ENCODE results near the gene LRMDA. TPM values are rescaled to one million over a fixed set of nuclear protein-coding genes. Genes with fewer than 3 reads are reported as not detected.

LRMDA gene
- total RNA-seq, 3 donors from 2014 or later, result 8.3 to 17.1 (median 11.1) TPM

DNA sequence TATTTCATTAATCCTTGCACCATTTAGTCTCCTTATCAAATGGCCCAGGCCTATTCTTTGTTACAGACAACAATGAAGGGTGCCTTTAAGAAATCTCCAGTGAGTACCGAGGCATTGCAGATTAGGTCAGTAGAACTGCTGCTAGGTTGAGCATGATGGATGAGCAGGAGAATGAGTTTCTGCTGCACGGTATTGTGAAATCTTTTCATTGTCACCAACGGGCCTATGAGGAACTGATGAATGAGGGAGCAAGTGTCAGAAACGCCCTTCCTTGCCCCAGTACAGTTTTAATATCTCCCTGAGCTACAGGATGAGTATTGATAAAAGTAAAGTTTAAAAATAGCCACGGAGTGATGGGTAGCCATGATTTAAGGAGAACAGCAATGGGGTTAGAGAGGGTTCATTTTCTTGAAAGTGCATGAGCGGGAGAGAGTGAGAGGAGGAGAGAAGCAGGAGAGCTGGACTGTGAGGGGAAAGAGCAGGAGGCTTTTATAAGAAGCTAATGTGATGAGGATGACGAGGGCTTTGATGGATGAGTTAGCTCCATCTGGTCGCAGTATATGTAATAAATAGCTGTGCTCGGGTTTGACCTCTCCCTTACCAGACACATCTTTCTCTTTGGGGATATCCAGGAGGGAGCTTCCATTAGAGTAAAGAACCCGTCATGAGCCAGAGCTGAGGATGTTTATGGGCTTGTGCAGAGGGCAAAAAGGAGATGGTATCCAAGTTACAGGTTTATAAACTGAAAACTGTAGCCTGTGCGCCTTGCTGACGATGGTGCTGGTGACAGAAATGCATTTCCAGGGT, 526.1 kb downstream of the LRMDA start:
- intact Hi-C loops (cut with DNase I; ENCODE audit: low total_unique reads), result no loop called here
- Histone ChIP-seq H3K27me3 (no peaks in the 10 kb centered on the region), H3K27ac (no peak overlapping the region), H3K9me3 (no peaks in the 10 kb centered on the region), H3K4me3 (no peak overlapping the region), H3K4me1 (no peaks in the 10 kb centered on the region), H3K36me3 (no peaks in the 10 kb centered on the region)
- TF ChIP-seq POLR2A (IDR thresholded peaks at IDR 0.05) (no peak), POLR2AphosphoS5 (IDR thresholded peaks at IDR 0.05) (no peak)
- TF ChIP-seq, protein P1, sequence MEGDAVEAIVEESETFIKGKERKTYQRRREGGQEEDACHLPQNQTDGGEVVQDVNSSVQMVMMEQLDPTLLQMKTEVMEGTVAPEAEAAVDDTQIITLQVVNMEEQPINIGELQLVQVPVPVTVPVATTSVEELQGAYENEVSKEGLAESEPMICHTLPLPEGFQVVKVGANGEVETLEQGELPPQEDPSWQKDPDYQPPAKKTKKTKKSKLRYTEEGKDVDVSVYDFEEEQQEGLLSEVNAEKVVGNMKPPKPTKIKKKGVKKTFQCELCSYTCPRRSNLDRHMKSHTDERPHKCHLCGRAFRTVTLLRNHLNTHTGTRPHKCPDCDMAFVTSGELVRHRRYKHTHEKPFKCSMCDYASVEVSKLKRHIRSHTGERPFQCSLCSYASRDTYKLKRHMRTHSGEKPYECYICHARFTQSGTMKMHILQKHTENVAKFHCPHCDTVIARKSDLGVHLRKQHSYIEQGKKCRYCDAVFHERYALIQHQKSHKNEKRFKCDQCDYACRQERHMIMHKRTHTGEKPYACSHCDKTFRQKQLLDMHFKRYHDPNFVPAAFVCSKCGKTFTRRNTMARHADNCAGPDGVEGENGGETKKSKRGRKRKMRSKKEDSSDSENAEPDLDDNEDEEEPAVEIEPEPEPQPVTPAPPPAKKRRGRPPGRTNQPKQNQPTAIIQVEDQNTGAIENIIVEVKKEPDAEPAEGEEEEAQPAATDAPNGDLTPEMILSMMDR (IDR thresholded peaks at IDR 0.05), result no peak
- no peak for DNase-seq (ENCODE audit: low spot score in 2 of 2)

DNA sequence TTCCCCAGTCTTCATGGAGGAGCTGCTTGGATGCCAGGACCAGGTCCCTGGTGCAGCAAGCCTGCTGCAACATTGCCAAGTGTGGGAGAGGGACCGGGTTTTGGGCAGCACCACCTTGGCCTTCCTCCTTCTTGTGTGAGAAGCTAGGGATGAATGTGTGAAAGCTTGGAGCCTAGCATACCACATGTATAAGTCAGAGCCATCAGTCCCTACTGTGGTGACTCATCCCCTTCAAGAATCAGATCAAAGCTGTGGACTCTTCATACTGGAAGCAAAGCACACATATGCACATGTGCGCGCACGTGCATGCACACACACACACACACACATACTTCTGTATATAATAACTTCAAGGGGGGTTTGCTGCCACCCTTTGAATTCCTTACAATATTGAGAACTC, 527.8 kb downstream of the LRMDA start:
- Histone ChIP-seq H3K36me3 (no peaks in the 10 kb centered on the region), H3K4me1 (no peaks in the 10 kb centered on the region), H3K9me3 (no peaks in the 10 kb centered on the region), H3K4me3 (no peak overlapping the region), H3K27me3 (no peaks in the 10 kb centered on the region), H3K27ac (no peak overlapping the region)
- TF ChIP-seq POLR2AphosphoS5 (IDR thresholded peaks at IDR 0.05) (no peak), POLR2A (IDR thresholded peaks at IDR 0.05) (no peak)
- TF ChIP-seq, protein P1 (IDR thresholded peaks at IDR 0.05), result no peak
- intact Hi-C loops (cut with DNase I; ENCODE audit: low total_unique reads), result no loop called here
- no peak for DNase-seq (ENCODE audit: low spot score in 2 of 2)

DNA sequence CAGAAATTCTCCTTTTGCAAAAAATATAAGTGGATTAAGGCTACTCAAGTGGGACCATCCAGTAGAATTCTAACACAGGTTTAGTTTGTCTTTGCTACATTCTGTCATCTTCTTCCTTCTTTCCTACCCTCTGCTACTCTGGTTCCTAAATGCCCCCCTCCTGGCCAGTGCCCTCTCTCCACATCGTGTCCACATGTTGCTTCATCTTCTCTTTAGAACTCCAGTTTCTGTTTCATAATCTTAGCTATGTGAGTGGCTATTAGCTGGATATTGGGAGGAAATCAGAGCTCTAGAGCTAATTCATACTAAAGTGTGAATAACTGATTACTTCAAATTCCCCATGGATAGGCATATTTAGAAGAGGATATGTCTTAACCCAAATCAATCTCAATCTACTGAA, 528.5 kb downstream of the LRMDA start:
- DNase-seq (ENCODE audit: low spot score in 2 of 2), result no peak
- intact Hi-C loops (cut with DNase I; ENCODE audit: low total_unique reads), result no loop called here
- no peak overlapping the region for H3K4me3 ChIP-seq
- H3K27ac ChIP-seq, result no peak overlapping the region
- no peaks in the 10 kb centered on the region for H3K4me1 ChIP-seq
- no peaks in the 10 kb centered on the region for H3K27me3 ChIP-seq
- TF ChIP-seq, protein P1 (IDR thresholded peaks at IDR 0.05), result no peak
- TF ChIP-seq POLR2AphosphoS5 (IDR thresholded peaks at IDR 0.05) (no peak), POLR2A (IDR thresholded peaks at IDR 0.05) (no peak)
- no peaks in the 10 kb centered on the region for H3K36me3 ChIP-seq
- H3K9me3 ChIP-seq, result no peaks in the 10 kb centered on the region

- intact Hi-C loops (cut with DNase I; ENCODE audit: low total_unique reads), result no loop called here
Observed at GRCh38 chr10:75962395-75963061, 531.1 kb downstream of the LRMDA start.

More at GRCh38 chr10:75962395-75963061, 531.1 kb downstream of the LRMDA start:
- no peaks in the 10 kb centered on the region for H3K36me3 ChIP-seq
- no peak overlapping the region for H3K4me3 ChIP-seq
- H3K27ac ChIP-seq, result no peak overlapping the region
- TF ChIP-seq, protein P1 (IDR thresholded peaks at IDR 0.05), result no peak
- TF ChIP-seq POLR2AphosphoS5 (IDR thresholded peaks at IDR 0.05), result no peak
- no peaks in the 10 kb centered on the region for H3K27me3 ChIP-seq
- no peak for DNase-seq (ENCODE audit: low spot score in 2 of 2)
- no peaks in the 10 kb centered on the region for H3K4me1 ChIP-seq
- no peaks in the 10 kb centered on the region for H3K9me3 ChIP-seq
